T-cell (primary cell): ENCODE measurements around the gene EPN1. TPM values are rescaled to one million over a fixed set of nuclear protein-coding genes. Genes with fewer than 3 reads are reported as not detected.

Experiments
- ATAC-seq, 4 experiments: fragments of 200-7000 bp in 3 of 4; fragments of 150-1000 bp in 1 of 4; cut with Tn5 transposase; replicated peaks in 1 of 4; 1 replicate in 3 of 4; 2 replicates in 1 of 4; pipeline ENCODE4 v1.10.0; 2021; ENCODE audit warnings: moderate library complexity in 3 of 4, mild to moderate bottlenecking in 2 of 4, moderate number of reproducible peaks in 1 of 4
- CTCF ChIA-PET, 2 donors: fragments of 300-600 bp; sonication (Branson Sonifier 250); formaldehyde crosslinking; loops; one replicate each; lab custom pipeline; 2022; ENCODE audit warnings: antibody characterized with exemption in 2 of 2; lab: Charles Lee
- POLR2A ChIA-PET, 2 donors: fragments of 300-600 bp; sonication (Branson Sonifier 250); formaldehyde crosslinking; loops; one replicate each; lab custom pipeline; 2022; ENCODE audit warnings: antibody characterized with exemption in 2 of 2; lab: Charles Lee
- DNase-seq, 35 experiments: peaks; one replicate each; pipeline versions ENCODE4 v3.0.0 to v3.0.0-alpha.2; 2013 to 2023
- H3K27ac ChIP-seq: one replicate; pipeline ENCODE4 v1.5.1; 2013; ENCODE audit warnings: low read length
- H3K27me3 ChIP-seq, 2 experiments: replicated peaks in 1 of 2; 1 replicate in 1 of 2; 2 replicates in 1 of 2; pipeline versions ENCODE4 v1.6.1 to v1.7.0; 2013; ENCODE audit warnings: low read length in 1 of 2, mixed read lengths in 1 of 2; ENCODE audit not compliant: control insufficient read depth in 2 of 2, insufficient read depth in 2 of 2; ENCODE audit errors: extremely low read depth in 1 of 2
- H3K36me3 ChIP-seq, 2 donors: 1 replicate in 1 of 2; 2 replicates in 1 of 2; pipeline versions ENCODE4 v1.6.1 to v1.7.0; 2013; ENCODE audit warnings: low read length in 1 of 2; ENCODE audit not compliant: control insufficient read depth in 2 of 2, insufficient read depth in 1 of 2; ENCODE audit errors: extremely low read depth in 1 of 2
- H3K4me1 ChIP-seq, 2 experiments: 1 replicate in 1 of 2; 2 replicates in 1 of 2; pipeline versions ENCODE4 v1.6.1 to v1.7.0; 2013; ENCODE audit warnings: low read length in 2 of 2, mixed read lengths in 1 of 2; ENCODE audit not compliant: insufficient read depth in 2 of 2, control insufficient read depth in 1 of 2; ENCODE audit errors: extremely low read depth in 1 of 2
- H3K4me3 ChIP-seq, 2 donors: 1 replicate in 1 of 2; 2 replicates in 1 of 2; pipeline versions ENCODE4 v1.5.1 to v1.7.0; 2013; ENCODE audit warnings: mild to moderate bottlenecking in 2 of 2, low read length in 1 of 2, moderate library complexity in 1 of 2; ENCODE audit not compliant: control insufficient read depth in 1 of 2; ENCODE audit errors: extremely low read depth in 1 of 2
- H3K9me3 ChIP-seq: 2 replicates; pipeline ENCODE4 v1.7.0; 2013
- H3K27ac Mint-ChIP-seq, 2 donors: one replicate each; pipeline ENCODE4 v1.8.0; 2020 to 2021; ENCODE audit warnings: mild to moderate bottlenecking in 2 of 2, mixed read lengths in 2 of 2
- H3K27me3 Mint-ChIP-seq, 2 donors: one replicate each; pipeline ENCODE4 v1.8.0; 2021 to 2022; ENCODE audit warnings: mixed read lengths in 2 of 2
- H3K36me3 Mint-ChIP-seq: one replicate; pipeline ENCODE4 v1.8.0; 2021; ENCODE audit warnings: mixed read lengths
- H3K4me1 Mint-ChIP-seq, 3 donors: one replicate each; pipeline ENCODE4 v1.8.0; 2020 to 2022; ENCODE audit warnings: mixed read lengths in 3 of 3, mild to moderate bottlenecking in 1 of 3
- H3K4me3 Mint-ChIP-seq, 3 donors: one replicate each; pipeline ENCODE4 v1.8.0; 2020 to 2022; ENCODE audit warnings: mild to moderate bottlenecking in 3 of 3, mixed read lengths in 3 of 3, moderate library complexity in 3 of 3
- H3K9me3 Mint-ChIP-seq, 3 donors: one replicate each; pipeline ENCODE4 v1.8.0; 2020 to 2022; ENCODE audit warnings: mixed read lengths in 3 of 3
- WGBS: methylation state at CpG from one replicate; pipeline ENCODE4 v1.1.5; 2013; ENCODE audit warnings: missing lambda C conversion rate; ENCODE audit not compliant: insufficient coverage; 5-methylcytosine and 5-hydroxymethylcytosine counted together
- total RNA-seq, 35 experiments: library from RNA in 6 of 35; stranded (reverse) in 6 of 35; fragments of 120-200 nt in 1 of 35; gene quantifications; one replicate each; pipeline versions ENCODE4 v1.2.1 to v1.2.4 and lab custom pipeline; 2013 to 2026

EPN1 gene
- total RNA-seq, 5 donors from 2014 or later (not counting 1 experiment from before 2014, with no cell fraction given): 32.6 to 75.2 (median 60.6) TPM

DNA sequence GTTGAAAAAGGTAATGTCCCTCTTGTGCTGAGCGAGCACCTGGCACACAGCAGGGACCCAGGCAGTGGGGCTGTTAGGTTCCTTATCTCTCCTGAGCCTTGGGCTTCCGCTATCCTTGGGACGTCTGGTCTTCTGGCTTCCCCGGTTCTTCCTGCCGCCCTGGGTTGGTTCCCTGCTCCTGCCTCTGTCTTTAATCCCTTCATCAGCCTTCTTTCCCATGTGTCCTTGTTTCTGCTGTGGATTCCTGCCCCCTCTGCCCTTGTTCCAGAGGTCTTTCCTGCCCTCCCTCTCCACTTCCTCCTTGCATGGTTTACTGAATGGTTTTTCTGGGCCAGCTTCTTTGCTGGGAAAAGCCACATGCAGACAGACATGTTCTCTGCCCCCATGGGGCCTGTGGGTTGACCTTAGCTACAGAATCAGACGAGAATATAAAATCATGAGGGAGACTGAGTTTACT is 2.6 kb downstream of the EPN1 start:
- Mint-ChIP-seq H3K4me3 (peak overlapping the region; percentile 31 to 95 (median 64)), H3K27ac (peak overlapping the region; percentile 28 to 55), H3K36me3 (peaks cover 28% of the 10 kb centered on the region), H3K4me1 (peaks cover 52 to 70% (median 63%) of the 10 kb centered on the region in 3 donors), H3K27me3 (no peaks in the 10 kb centered on the region), H3K9me3 (no peaks in the 10 kb centered on the region)
- peaks cover 10 to 69% of the 10 kb centered on the region in 2 experiments for H3K4me1 ChIP-seq
- no peak overlapping the region for H3K4me3 ChIP-seq
- POLR2A ChIA-PET: no interaction called here
- ATAC-seq (no peak), DNase-seq (no peak)
- peak overlapping the region; percentile 23 for H3K27ac ChIP-seq
- no peaks in the 10 kb centered on the region for H3K27me3 ChIP-seq
- CTCF ChIA-PET: no interaction called here
- 90% methylated on average over 6 of the region's 6 CpGs for WGBS
- H3K36me3 ChIP-seq: peaks cover 21 to 48% of the 10 kb centered on the region in 2 donors
- no peaks in the 10 kb centered on the region for H3K9me3 ChIP-seq

DNA sequence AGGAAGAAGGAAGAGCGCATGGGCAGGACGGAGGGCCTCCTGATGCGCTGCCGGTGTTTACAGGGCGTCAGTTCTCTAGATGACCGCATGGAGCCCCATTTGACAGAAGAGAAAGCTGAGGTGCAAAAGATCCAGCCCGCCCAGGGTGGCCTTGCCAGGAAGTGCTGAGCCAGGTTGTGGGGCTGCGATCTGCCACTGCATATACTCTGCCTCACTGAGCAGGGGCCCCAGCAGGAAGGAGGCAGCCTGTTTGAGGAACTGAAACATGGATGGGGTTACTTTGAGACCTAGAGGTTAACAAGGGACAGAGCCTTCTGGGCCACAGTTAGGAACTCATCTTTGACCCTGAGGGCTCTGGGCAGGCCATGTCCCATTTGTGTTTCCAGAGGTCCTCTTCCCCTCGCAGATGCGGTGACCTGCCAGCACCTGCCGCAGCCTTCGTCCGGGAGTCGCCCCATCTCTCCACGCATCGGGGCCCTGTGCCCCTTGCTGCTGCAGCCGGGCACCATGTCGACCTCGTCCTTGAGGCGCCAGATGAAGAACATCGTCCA is 3.2 kb downstream of the EPN1 start:
- H3K9me3 Mint-ChIP-seq: no peaks in the 10 kb centered on the region
- H3K4me3 Mint-ChIP-seq: peak overlapping the region in 2 of 3 donors; percentile 64 to 95
- H3K27ac Mint-ChIP-seq: peak overlapping the region; percentile 28 to 55
- WGBS: 89% methylated on average over 21 of the region's 21 CpGs
- peaks cover 28% of the 10 kb centered on the region for H3K36me3 Mint-ChIP-seq
- H3K36me3 ChIP-seq: peaks cover 21 to 49% of the 10 kb centered on the region in 2 donors
- peak in 4 of 35 experiments; percentile 8 to 47 (median 20) for DNase-seq
- no peaks in the 10 kb centered on the region for H3K27me3 Mint-ChIP-seq
- H3K9me3 ChIP-seq: no peaks in the 10 kb centered on the region
- H3K4me3 ChIP-seq: no peak overlapping the region
- peaks cover 50 to 69% (median 62%) of the 10 kb centered on the region in 3 donors for H3K4me1 Mint-ChIP-seq
- ATAC-seq: no peak
- H3K27ac ChIP-seq: no peak overlapping the region
- no peaks in the 10 kb centered on the region for H3K27me3 ChIP-seq
- ChIA-PET POLR2A (no interaction called here), CTCF (no interaction called here)
- peaks cover 10 to 69% of the 10 kb centered on the region in 2 experiments for H3K4me1 ChIP-seq

DNA sequence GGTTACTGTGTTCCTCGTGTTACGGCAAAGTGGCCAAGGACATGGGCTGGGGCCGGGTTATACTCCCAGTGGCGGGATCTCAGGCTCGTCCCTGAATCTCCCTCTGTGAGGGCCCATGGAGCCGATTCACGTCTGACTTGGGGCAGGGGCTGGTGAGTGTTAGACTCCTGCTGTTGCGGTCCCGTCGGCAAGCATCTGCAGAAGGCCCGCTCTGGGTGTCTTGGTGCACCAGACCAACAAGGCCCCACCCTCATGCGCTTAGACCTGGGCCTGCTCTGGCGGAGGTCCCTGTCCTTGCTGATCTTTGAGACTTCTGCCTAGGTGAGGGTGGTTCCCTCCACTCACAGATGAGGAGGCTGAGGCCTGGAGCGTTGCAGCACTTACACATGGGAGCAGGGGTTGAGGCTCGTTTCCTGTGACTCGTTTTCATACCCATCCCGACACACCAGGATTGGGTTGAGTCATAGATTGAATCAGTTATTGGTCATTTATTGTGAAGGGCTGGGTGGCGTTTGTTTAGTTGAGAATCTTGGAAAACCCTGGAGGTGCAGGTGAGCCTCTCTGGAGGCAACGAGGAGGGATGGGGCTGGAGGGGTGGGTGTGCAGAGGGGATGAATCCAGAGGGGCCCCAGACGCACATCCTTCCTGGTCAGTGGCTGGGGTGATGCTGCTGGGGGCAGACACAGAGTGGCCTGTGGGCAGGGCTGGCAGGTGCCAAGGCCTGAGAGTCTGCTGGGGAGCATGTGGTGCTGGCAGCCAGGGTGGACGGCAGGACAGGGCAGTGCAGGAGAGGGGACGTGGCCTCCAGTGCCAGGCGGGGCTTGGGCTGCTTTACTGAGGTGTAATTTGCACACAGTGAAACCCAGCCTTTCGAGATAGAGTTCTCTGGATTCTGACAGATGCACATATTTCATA is 4.6 kb downstream of the EPN1 start:
- H3K9me3 ChIP-seq: no peaks in the 10 kb centered on the region
- Mint-ChIP-seq H3K27ac (no peak overlapping the region), H3K4me1 (peaks cover 44 to 65% (median 61%) of the 10 kb centered on the region in 3 donors), H3K4me3 (peak overlapping the region in 1 of 3 donors; percentile 7), H3K36me3 (peaks cover 31% of the 10 kb centered on the region), H3K9me3 (no peaks in the 10 kb centered on the region), H3K27me3 (no peaks in the 10 kb centered on the region)
- no peak for ATAC-seq
- H3K4me1 ChIP-seq: peaks cover 10 to 61% of the 10 kb centered on the region in 2 experiments
- no peak overlapping the region for H3K27ac ChIP-seq
- CTCF ChIA-PET: no interaction called here
- peaks cover 21 to 60% of the 10 kb centered on the region in 2 donors for H3K36me3 ChIP-seq
- H3K4me3 ChIP-seq: no peak overlapping the region
- DNase-seq: no peak
- H3K27me3 ChIP-seq: no peaks in the 10 kb centered on the region
- 88% methylated on average over 14 of the region's 24 CpGs for WGBS
- POLR2A ChIA-PET: no interaction called here

DNA sequence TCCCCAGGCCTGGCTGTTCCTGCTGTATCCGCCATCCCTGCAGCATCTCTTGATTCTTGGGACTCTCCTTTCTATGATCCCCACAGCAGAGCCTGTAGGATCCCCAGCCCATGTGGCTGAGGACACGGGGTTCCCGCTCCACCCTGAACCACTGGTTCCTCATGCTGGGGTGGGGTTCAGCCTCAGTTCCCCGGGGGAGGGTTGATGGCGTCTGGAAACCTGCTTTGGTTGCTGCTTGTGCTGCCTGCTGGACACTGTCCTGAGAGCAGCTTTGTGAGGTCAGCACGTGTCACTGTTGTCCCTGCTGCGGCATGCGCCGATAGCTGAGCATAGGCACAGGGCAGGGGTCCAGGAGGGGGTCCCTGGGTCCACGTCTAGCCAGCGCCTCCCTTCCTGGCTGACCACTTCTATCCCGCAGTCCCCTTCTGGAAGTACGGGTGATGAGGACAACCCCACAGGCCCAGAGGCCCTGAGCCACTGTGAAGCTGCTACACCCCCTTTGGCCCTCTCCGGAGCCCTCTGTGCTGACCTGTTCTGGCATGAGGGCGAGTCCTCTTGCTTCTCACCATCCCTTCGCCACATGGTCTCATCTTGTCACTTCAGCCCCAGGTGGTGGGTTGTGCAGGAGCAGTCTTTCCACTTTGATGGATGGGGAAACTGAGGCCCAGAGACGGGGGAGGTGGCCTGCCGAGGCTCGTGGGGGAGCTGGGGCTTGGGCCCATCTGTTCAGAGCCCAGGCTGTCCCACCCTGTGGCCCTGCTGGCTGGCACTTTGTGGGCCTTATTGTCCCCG is 5.5 kb downstream of the EPN1 start:
- WGBS: 99% methylated on average over 15 of the region's 20 CpGs
- Mint-ChIP-seq H3K4me3 (no peak overlapping the region), H3K36me3 (peaks cover 36% of the 10 kb centered on the region), H3K4me1 (peaks cover 40 to 63% (median 60%) of the 10 kb centered on the region in 3 donors), H3K27me3 (no peaks in the 10 kb centered on the region), H3K9me3 (no peaks in the 10 kb centered on the region), H3K27ac (no peak overlapping the region)
- CTCF ChIA-PET: no interaction called here
- POLR2A ChIA-PET: no interaction called here
- Histone ChIP-seq H3K27me3 (no peaks in the 10 kb centered on the region), H3K9me3 (no peaks in the 10 kb centered on the region), H3K4me3 (no peak overlapping the region), H3K4me1 (peaks cover 10 to 59% of the 10 kb centered on the region in 2 experiments), H3K27ac (no peak overlapping the region), H3K36me3 (peaks cover 26 to 69% of the 10 kb centered on the region in 2 donors)
- DNase-seq (no peak), ATAC-seq (no peak)

DNA sequence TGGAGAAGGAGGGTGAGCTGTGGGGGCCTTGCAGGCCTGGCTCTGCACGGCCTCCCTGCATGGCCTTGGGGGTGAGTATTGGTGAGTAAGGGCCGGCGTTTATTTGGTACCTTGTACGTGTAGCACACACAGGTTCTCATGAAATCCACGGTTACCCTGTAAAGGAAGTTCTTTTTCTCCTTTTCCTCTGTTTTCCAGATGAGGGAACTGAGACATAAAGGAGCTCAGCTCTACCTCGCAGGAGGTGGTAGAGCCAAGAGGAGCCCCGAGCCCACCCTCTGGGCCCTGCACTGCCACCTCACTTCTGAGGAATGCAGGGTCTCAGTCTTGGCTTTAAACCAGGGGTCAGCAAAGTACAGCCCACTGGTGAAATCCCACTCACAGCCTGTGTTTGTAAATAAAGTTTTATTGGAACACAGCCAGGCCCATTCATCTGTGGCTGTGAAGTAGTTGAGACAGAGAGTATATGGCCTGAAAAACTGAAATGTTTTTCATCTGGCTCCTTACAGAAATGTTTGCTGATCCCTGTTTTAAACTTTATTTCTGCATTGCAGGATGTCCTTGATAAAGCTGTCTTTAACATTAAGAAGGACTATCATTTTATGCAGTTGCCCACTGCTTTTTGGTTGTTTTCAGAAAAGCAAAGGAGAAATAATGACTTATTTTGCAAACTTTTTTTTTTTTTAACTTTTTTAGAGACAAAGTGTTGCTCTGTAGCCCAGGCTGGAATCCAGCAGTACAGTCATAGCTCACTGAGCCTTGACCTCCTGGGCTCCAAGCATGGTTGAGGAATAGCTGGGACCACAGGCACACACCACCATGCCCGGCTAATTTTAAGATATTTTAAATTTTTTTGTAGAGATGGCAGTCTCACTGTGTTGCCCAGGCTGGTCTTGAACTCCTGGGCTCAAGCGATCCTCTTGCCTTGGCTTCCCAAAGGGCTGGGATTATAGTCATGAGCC is 6.4 kb downstream of the EPN1 start:
- Histone ChIP-seq H3K4me3 (no peak overlapping the region), H3K27me3 (no peaks in the 10 kb centered on the region), H3K4me1 (peaks cover 4 to 55% of the 10 kb centered on the region in 2 experiments), H3K9me3 (no peaks in the 10 kb centered on the region), H3K27ac (no peak overlapping the region), H3K36me3 (peaks cover 31 to 78% of the 10 kb centered on the region in 2 donors)
- no peak for ATAC-seq
- no peaks in the 10 kb centered on the region for H3K27me3 Mint-ChIP-seq
- H3K9me3 Mint-ChIP-seq: no peaks in the 10 kb centered on the region
- H3K4me3 Mint-ChIP-seq: no peak overlapping the region
- CTCF ChIA-PET: no interaction called here
- H3K36me3 Mint-ChIP-seq: peaks cover 41% of the 10 kb centered on the region
- POLR2A ChIA-PET: no interaction called here
- H3K4me1 Mint-ChIP-seq: peaks cover 35 to 57% (median 55%) of the 10 kb centered on the region in 3 donors
- DNase-seq: no peak
- no peak overlapping the region for H3K27ac Mint-ChIP-seq
- 93% methylated on average over 3 of the region's 9 CpGs for WGBS
